PFSK-1 (cell line): Measurements from ENCODE around the gene DPEP1.

Source experiments
- FOXP2 ChIP-seq: optimal IDR thresholded peaks from 2 replicates; pipeline ENCODE3; 2011; ENCODE audit warnings: borderline replicate concordance, control low read depth, inconsistent platforms; ENCODE audit not compliant: insufficient read depth; ENCODE audit errors: extremely low read length, extremely low read depth
- POLR2AphosphoS5 ChIP-seq: IDR thresholded peaks from 2 replicates; pipeline ENCODE4 v1.6.1; 2012; ENCODE audit warnings: low read depth, mild to moderate bottlenecking, control low read depth, low read length, moderate library complexity
- REST ChIP-seq, 2 experiments: IDR thresholded peaks; 2 replicates each; pipeline versions ENCODE4 v1.6.1 to v1.8.0; 2011 to 2012; ENCODE audit warnings: low read depth in 2 of 2, low read length in 2 of 2, control low read depth in 1 of 2, inconsistent platforms in 1 of 2, mild to moderate bottlenecking in 1 of 2, moderate library complexity in 1 of 2; ENCODE audit not compliant: insufficient read depth in 1 of 2
- SIN3A ChIP-seq: IDR thresholded peaks from 2 replicates; pipeline ENCODE4 v1.6.1; 2012; ENCODE audit warnings: mild to moderate bottlenecking, low read length, moderate library complexity, borderline replicate concordance; ENCODE audit not compliant: insufficient read depth
- TAF1 ChIP-seq: IDR thresholded peaks from 2 replicates; pipeline ENCODE4 v1.6.1; 2012; ENCODE audit warnings: low read length, control low read depth, borderline replicate concordance; ENCODE audit not compliant: insufficient read depth

DPEP1 gene

GRCh38 chr16:89641458-89642119 lies 28.1 kb downstream of the DPEP1 start:
- TF ChIP-seq REST (IDR thresholded peaks at IDR 0.05; ENCODE audit: insufficient read depth in 1 of 2, low read depth in 2 of 2, low read length in 2 of 2) (no peak), POLR2AphosphoS5 (no peak), FOXP2 (no peak), TAF1 (no peak), SIN3A (no peak)

GRCh38 chr16:89642574-89642973 lies 29.1 kb downstream of the DPEP1 start:
- no peak for TF ChIP-seq REST (IDR thresholded peaks at IDR 0.05; ENCODE audit: insufficient read depth in 1 of 2, low read depth in 2 of 2, low read length in 2 of 2)
- TF ChIP-seq POLR2AphosphoS5, result no peak
- no peak for TF ChIP-seq FOXP2
- TF ChIP-seq SIN3A, result no peak
- no peak for TF ChIP-seq TAF1

- TF ChIP-seq SIN3A (no peak), TAF1 (no peak), REST (IDR thresholded peaks at IDR 0.05; ENCODE audit: insufficient read depth in 1 of 2, low read depth in 2 of 2, low read length in 2 of 2) (no peak), FOXP2 (no peak), POLR2AphosphoS5 (no peak)
Measured at GRCh38 chr16:89643769-89644300, 30.4 kb downstream of the DPEP1 start.

- TF ChIP-seq REST (IDR thresholded peaks at IDR 0.05; ENCODE audit: insufficient read depth in 1 of 2, low read depth in 2 of 2, low read length in 2 of 2), result no peak
- TF ChIP-seq SIN3A, result no peak
- no peak for TF ChIP-seq TAF1
- TF ChIP-seq FOXP2, result no peak
- no peak for TF ChIP-seq POLR2AphosphoS5
Measured at GRCh38 chr16:89645122-89645521, 31.7 kb downstream of the DPEP1 start.

GRCh38 chr16:89646270-89646669 lies 32.8 kb downstream of the DPEP1 start:
- TF ChIP-seq REST (IDR thresholded peaks at IDR 0.05; ENCODE audit: insufficient read depth in 1 of 2, low read depth in 2 of 2, low read length in 2 of 2) (no peak), TAF1 (no peak), POLR2AphosphoS5 (no peak), FOXP2 (no peak), SIN3A (no peak)
